ENCODE results near the gene TMEM151B. TPM values are rescaled to one million over a fixed set of nuclear protein-coding genes. Genes with fewer than 3 reads are reported as not detected.

TMEM151B gene
- total RNA-seq, 1 experiment from 2014 or later = not detected

DNA sequence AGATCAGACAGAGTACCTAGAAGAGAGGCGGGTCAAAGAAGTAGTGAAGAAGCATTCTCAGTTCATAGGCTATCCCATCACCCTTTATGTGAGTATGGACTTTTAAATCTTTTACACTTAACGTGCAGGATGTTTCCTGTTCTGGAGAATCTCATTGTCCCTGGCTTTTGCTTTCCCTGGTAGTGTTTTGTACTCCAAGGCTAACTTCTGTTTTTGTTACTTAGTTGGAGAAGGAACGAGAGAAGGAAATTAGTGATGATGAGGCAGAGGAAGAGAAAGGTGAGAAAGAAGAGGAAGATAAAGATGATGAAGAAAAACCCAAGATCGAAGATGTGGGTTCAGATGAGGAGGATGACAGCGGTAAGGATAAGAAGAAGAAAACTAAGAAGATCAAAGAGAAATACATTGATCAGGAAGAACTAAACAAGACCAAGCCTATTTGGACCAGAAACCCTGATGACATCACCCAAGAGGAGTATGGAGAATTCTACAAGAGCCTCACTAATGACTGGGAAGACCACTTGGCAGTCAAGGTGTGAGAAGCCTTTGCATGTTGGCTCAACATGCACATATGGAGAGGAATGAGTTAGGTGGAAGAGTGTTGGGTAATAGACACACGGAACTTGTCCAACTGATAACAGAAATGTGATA lies 20.1 kb upstream of the TMEM151B start:
- DNase-seq (ENCODE audit: extremely low read depth, low read depth) = no peak

DNA sequence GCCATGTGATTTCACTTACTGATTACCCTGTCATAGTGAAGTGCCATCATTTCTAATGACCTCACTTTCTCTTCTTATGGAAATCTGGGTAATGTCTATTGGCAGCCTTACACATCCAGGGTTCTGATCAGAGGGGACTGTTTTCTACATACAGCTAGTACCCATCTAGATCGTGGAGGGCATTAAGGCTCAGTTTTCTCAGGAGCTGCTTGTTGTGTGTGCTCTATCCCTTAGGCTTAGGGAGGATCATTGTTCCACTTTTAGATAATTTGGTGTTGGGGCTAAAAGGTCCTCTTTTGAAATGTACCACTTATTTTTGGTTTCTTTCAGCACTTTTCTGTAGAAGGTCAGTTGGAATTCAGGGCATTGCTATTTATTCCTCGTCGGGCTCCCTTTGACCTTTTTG lies 19.5 kb upstream of the TMEM151B start:
- DNase-seq (ENCODE audit: extremely low read depth, low read depth) = no peak

DNA sequence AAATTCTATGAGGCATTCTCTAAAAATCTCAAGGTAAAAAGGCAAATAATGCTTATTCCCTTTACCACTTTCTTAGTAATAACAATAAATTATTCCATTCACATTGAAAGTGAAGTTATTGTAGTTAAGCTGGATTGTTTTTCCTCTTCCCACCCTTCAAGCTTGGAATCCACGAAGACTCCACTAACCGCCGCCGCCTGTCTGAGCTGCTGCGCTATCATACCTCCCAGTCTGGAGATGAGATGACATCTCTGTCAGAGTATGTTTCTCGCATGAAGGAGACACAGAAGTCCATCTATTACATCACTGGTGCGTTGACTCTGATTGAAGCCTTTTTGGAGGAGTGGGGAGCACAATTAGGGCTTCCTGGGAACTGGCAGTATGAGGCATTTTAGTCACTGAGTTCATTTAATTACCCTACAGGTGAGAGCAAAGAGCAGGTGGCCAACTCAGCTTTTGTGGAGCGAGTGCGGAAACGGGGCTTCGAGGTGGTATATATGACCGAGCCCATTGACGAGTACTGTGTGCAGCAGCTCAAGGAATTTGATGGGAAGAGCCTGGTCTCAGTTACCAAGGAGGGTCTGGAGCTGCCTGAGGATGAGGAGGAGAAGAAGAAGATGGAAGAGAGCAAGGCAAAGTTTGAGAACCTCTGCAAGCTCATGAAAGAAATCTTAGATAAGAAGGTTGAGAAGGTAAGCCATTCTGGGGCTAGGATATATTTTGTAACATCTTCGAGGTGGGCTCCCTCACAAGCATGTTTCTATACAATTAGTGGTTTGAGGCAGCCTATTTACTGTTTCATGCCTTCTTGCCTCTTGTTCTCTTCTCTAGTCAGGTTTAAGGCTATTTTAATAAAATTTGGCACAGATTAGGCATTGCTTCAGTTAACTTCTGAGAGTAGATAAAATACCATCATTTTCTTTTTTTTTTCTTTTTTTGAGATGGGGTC lies 18.4 kb upstream of the TMEM151B start:
- no peak for DNase-seq (ENCODE audit: extremely low read depth, low read depth)

DNA sequence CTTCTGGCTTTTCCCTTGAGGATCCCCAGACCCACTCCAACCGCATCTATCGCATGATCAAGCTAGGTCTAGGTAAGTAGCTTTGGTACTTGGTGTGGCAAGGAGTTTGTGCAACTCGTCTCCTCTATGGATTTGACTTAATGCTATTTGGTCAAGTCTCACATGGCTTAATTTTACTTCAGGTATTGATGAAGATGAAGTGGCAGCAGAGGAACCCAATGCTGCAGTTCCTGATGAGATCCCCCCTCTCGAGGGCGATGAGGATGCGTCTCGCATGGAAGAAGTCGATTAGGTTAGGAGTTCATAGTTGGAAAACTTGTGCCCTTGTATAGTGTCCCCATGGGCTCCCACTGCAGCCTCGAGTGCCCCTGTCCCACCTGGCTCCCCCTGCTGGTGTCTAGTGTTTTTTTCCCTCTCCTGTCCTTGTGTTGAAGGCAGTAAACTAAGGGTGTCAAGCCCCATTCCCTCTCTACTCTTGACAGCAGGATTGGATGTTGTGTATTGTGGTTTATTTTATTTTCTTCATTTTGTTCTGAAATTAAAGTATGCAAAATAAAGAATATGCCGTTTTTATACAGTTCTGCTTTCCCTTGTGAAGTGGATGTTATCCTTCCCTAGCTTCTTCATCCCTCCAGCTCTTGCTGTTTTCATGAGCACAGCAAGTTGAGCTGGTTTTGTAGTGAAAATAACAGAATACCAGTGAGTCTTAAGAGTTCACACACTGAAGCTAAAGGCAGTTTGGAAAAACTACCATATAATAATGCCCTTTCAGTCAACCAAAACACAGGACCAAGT lies 16.7 kb upstream of the TMEM151B start:
- DNase-seq (ENCODE audit: extremely low read depth, low read depth) = no peak

DNA sequence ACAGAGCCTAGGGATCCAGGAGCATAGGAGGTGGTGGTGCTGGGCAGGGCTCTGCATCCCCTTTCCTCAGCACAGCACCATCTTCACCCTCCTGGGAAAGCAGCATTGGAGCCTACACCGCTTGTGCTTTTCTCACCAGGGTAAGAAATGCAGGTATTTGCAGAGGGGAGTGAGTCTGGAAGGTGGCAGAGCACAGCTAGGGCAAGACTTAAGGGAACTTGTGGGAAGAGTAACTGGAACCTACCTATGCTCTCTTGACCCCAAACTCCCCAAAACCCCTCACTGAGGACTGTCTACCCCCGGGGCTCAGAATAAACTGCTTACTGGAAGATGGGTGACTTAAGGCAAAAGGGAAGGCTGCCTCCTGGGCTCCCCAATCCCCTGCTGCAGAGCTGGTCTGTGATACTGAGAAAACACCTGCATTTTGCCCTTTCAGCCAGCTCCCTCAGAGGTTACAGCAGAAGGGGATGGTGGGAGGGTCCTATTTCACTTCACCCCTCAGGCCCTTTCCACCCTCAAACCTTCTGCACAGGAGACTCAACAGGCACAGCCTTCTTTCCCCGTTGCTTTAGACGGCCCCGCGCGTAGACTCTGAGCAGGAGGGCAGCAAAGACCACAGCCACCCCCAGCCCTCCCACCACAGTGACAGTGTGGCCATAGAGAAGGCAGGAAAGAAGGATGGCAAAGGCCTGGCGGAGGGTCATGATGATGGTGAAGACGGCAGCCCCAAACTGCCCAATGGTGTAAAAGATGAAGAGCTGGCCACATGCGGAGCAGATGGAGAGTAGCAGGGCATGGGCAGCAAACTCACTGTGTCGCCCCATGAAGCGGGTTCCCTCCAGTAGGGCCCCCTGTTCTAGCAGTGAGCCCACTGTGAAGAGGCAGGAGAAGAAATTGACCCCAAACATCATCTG lies 15.8 kb upstream of the TMEM151B start:
- DNase-seq (ENCODE audit: extremely low read depth, low read depth) = no peak

DNA sequence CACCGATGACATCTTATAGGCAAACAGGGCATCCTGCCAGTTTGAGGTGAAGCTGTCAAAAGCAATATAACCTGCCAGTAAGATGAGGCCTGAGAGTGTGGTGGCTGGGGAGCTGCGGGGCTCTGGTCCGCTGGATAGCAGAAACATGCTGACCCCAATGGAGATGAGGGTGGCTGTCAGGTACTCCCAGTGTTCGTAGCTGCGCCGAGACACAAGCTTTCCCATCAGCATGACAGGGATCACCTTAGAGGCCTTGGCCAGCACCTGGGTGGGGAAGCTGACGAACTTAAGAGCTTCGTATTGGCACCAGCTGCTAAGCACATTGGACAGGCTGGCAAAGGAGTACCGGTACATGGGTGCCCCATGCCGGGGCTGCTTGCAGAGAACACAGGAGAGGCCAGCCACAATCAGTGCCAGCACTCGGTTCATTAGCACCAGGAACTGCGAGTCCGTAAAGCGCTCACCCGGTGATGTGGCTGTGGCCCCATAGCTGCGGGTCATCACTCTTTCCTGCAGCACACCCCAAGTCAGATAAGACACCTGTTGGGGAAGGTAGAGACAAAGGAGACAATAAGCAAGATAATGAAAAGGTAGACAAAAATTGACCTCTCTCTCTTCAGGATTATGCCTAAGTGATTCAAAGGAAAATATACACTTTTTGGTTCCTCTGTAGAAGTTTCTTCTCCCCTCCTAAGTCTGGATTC lies 15.0 kb upstream of the TMEM151B start:
- DNase-seq (ENCODE audit: extremely low read depth, low read depth) = no peak

DNA sequence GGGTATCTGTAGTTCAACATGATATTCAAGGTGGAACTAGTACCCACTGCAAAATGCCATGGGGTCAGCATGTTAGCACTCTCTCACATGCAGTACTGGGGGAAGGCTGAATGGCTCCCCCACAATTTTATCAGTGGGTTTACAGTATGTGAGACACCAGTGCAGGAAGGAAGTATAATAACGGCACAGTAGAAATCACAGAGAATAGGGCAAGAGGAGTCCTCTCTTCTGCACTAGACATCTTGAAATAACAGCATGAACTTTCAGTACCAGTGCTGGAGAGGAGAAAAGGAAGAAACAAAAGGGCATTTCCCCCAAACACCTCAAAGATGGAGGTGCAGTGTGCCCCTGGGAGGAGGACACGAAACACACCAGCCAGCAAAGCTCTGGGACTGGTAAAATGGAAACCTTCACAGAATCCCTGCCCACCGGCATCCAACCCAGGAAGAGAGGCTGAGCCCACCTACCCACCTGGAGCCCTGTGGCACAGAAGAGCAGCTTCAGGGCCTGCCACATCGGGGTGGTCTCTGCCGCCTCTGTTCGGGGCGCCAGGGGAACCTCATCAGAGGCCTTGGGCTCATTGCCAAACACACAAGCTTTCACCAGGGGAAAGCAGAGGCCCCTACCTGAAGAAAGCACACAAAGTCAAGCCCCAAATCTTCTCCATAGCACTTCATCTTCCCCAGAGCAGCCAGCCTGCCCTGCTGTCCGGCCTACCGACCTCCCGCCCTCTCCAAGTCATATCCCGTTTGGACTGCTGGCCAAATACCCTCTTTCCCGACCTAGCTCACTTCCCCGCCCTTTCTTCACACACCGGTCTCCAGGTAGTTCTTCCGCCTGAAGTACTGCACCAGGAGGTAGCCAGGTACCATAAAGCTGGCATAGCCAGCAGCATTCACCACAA lies 14.1 kb upstream of the TMEM151B start:
- no peak for DNase-seq (ENCODE audit: extremely low read depth, low read depth)

DNA sequence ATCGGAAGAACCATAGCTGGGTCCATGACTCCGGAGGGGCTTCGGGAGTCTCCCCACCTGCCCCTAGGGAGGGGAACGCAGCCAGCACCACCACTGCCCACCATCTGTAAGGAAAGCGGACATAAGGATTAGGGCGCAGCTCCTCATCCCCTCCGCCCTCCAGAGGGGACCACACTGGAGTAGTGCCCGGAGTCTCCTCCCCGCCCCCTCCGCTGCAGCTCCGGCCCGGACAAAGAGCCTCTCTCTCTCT lies 13.6 kb upstream of the TMEM151B start:
- DNase-seq (ENCODE audit: extremely low read depth, low read depth) = no peak

DNA sequence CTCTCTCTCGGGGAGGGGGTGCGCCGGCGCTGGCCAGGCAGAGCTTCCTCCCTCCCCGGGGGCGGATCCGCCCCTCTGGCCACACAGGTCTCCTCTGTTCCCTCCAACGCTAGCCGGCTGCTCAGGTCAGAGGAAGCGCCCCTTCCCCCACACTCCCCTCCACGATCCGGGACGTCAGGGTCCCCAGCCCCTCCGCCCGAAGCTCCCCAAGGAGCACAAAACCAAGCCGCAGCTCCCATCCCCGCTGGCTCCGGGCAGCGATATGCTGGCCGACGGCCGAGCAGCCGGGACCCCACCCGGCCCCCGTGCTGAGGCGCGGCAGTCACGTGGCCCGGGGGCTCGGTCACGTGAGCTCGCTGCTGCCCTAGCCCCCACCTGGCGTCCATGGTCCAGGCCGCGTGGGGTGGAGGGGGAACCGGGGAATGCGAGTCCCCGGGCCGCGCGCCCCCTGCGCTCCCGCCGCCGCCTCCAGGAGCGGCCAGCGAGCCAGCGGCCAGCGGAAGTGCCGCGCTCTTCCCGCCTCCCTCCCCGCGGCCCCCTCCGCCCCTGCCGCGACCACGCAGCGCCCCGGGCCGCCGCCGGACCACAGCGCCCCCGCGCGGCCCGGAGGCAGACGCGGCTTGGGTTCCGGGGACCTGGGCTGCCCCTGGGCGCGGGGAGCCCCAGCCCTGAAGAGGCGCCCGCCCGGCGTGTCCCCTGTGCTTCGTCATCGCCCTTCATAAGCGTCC lies 13.1 kb upstream of the TMEM151B start, which contains the start of gene SLC35B2:
SLC35B2 (minus strand) TSS at position 504 of the 728 bp plus-strand sequence; CDS start at position 386, 118 bp downstream.
- no peak for DNase-seq (ENCODE audit: extremely low read depth, low read depth)

DNA sequence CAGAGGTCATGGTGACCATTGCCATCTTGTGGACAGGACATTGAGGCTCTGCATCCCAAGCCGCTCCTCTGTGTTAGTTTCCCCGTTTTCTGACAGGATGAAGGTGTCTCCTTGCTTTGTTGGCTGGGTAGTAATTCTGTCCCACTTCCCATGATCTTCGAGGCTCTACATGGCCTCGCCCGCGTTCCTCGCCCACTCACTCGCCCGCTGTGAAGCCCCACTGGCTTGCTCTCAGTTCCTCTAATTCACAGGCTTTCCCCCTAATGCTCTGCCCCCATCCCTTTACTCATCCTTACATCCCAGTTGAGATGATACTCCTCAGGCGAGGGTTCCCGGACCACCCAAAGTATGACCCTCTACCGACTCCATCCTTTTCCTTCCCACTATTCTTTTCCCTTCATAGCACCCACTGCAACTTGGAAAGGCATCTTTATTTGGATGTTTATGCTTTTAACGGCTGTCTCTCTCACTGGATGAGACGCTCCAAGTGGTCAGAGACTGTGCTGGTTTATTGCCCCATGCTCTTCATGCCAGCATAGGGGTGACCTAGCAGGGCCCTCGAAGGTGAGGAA lies 12.4 kb upstream of the TMEM151B start:
- no peak for DNase-seq (ENCODE audit: extremely low read depth, low read depth)

DNA sequence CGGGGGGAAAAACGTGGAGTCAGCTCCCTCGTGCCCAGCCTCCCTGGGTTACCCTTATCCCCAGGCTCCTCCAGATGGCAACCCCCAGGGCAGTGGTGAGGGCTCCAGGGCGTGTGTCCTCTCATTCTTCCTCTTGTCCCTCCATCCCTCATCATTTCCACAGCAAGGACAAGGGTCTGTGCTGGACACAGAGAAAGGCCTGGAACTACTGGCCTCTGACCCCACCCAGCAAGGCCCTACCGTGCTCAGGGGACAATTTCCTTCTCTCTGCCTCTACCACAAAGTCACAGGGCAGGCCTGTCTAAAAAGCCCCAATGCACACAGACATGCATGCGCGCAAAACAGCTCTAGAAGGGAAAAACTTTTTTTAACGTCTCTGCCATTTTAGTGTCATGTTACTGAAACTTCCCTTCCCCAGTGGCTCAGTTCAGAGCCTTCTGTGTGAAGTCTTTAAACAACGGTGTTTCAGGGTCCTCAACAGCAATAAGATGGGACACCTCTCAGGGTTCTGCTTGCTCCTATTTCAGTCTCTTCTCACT lies 11.9 kb upstream of the TMEM151B start:
- DNase-seq (ENCODE audit: extremely low read depth, low read depth) = no peak

DNA sequence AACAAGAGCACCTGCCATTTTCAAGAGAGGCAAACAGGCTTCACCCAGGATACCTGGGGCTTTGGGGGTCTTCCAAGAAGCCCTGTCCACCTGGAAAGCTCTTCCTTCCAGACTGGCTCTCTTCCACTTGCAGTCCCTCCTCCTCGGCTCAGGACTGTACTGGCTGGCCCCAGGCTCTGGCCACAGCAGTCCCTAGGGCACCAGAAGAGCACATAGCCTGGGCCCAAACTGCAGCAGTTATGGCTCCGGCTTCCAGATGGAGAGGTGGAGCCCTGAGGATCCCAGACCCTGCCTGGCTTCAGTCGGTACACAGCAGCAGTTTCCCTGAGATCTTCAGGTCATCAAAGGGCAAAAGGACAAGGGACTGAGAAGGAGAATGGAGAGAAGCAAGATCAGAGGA lies 11.3 kb upstream of the TMEM151B start:
- DNase-seq (ENCODE audit: extremely low read depth, low read depth) = no peak

DNA sequence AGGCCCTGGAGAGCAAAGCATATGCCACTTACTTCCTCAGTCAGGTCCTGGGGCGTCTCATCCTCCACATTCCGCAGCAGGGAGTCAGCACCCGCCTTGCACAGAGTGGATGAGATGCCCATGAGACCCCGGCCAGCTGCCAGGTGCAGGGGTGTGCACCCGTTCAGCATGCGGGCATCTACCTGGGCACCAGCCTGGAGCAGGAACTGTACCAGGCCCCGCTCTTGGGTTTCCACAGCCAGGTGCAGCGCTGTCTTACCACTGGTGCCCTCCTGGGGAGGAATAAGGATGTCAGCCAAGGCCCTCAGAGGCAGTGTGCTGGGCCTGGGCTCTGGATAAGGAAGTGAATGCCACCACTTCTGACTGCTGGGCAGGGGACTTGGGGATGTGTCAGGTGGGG lies 10.2 kb upstream of the TMEM151B start:
- no peak for DNase-seq (ENCODE audit: extremely low read depth, low read depth)

DNA sequence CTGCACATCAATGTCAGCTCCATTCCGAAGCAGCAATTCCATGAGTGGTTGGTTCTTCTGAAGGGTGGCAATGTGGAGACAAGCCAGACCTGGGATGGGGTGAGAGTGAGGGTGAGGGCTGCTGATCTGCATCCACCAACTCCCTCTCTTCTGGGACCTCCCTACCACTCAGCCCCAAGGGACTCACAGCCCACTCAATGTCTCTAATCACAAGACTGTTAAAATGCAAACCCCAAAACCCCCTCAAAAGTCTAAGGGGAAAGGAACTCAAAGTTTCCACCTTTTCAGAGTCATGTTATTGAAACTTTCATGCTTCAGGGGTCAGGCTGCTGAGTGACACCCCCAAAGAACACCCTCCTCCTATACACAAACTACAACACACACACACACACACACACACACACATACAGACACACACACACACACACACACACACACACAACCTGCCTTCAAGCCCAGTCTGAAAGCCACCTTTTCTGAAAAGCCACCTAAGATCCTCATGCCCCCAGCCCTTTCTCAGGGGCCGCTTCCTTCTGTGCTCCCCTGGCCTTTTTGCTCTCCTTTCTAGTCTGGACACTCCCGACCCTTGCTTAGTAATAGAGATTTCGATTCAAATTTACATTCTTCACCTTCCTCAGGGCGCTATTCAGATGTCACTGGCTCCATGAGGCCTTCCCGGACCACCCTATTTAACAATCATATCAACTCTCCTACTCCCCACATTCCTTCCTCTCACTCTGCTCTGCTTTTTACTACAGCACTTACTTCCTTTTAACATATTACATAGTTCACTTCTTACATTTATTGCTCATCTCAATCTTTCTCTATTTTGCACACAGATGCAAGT lies 9.6 kb upstream of the TMEM151B start:
- no peak for DNase-seq (ENCODE audit: extremely low read depth, low read depth)

DNA sequence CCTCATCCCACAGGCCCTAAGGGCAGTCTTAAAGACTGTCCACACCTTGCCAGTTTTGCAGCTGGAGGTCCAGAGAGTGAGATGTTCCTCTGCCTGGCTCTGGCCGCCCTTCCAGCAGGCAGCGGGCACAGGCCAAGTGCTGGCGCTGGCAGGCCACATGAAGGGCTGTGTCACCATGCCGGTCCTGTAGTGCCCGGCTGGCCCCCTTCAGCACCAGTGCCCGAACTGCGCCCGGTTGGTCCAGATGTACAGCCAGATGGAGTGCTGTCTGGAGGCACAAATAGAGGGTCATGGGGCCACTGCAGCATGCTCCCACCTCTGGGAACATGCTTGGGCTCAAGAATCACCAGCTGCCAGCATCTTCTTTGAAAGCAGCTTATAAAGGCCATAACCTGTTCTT lies 8.7 kb upstream of the TMEM151B start:
- no peak for DNase-seq (ENCODE audit: extremely low read depth, low read depth)

Measured in NCI-H460 (cell line).